A549 (cell line): ENCODE data around the gene HES1. TPM values are rescaled to one million over a fixed set of nuclear protein-coding genes. Genes with fewer than 3 reads are reported as not detected.
A peak's percentile ranks its signal among the peaks of the same experiment; 100 is the strongest.

Experiments used
- ATAC-seq, 2 experiments: fragments of 200-7000 bp in 1 of 2; fragments of >200 bp in 1 of 2; cut with Nextera tagmentation in 1 of 2; cut with Tn5 transposase in 1 of 2; 3 replicates each; pipeline versions ENCODE4 v1.8.0 to v1.9.1; 2018 to 2020; ENCODE audit warnings: mild to moderate bottlenecking in 1 of 2, moderate library complexity in 1 of 2
- CTCF ChIA-PET: fragments of 300-600 bp; sonication (Branson Sonifier 250); formaldehyde crosslinking; extraction: SDS; loops from one replicate; lab custom pipeline; 2021; ENCODE audit warnings: antibody characterized with exemption, inconsistent platforms; lab: Yijun Ruan, JAX
- POLR2A ChIA-PET: fragments of 350-600 bp; formaldehyde crosslinking; extraction: SDS; loops from one replicate; lab custom pipeline; 2021; ENCODE audit warnings: antibody characterized with exemption, inconsistent platforms; lab: Yijun Ruan, JAX
- DNase-seq, 2 experiments: peaks; one replicate each; pipeline versions ENCODE4 v3.0.0 to v3.0.0-alpha.2; 2011 to 2016; ENCODE audit warnings: low read depth in 1 of 2, low spot score in 1 of 2
- FAIRE-seq: peaks from 2 replicates; lab custom pipeline; 2011; peaks lifted over from hg19 to GRCh38; lab: Jason Lieb, UNC
- H3K27ac ChIP-seq, 2 experiments: fragments of >200 bp; sonication (Bioruptor Twin); formaldehyde crosslinking; 3 replicates each; pipeline ENCODE4 v1.5.1; 2016 to 2017
- H3K4me1 ChIP-seq: fragments of >200 bp; sonication (Bioruptor Twin); formaldehyde crosslinking; 3 replicates; pipeline ENCODE4 v1.6.1; 2016
- H3K4me2 ChIP-seq: fragments of >200 bp; sonication (Bioruptor Twin); formaldehyde crosslinking; 3 replicates; pipeline ENCODE4 v1.6.1; 2016
- H3K4me3 ChIP-seq: fragments of >200 bp; sonication (Bioruptor Twin); formaldehyde crosslinking; 3 replicates; pipeline ENCODE4 v1.5.1; 2016
- H3K9me3 ChIP-seq: fragments of >200 bp; sonication (Bioruptor Twin); formaldehyde crosslinking; 3 replicates; pipeline ENCODE4 v1.6.1; 2016
- BHLHE40 ChIP-seq: IDR thresholded peaks from 2 replicates; pipeline ENCODE4 v1.6.1; 2012; ENCODE audit warnings: low read depth, low read length, inconsistent platforms
- CBX2 ChIP-seq: fragments of 200-600 bp; sonication (generic); IDR thresholded peaks from 2 replicates; pipeline ENCODE4 v1.6.1; 2016; ENCODE audit warnings: low read depth, mild to moderate bottlenecking, borderline replicate concordance
- EP300 ChIP-seq, 2 experiments: fragments of >200 bp; sonication (Bioruptor Twin); formaldehyde crosslinking; IDR thresholded peaks; 2 replicates in 1 of 2; 3 replicates in 1 of 2; pipeline ENCODE4 v1.6.1; 2016 to 2017
- FOSL2 ChIP-seq, 2 experiments: fragments of 450-650 bp in 1 of 2; fragments of >200 bp in 1 of 2; sonication (Bioruptor Twin) in 1 of 2; formaldehyde crosslinking; IDR thresholded peaks; 2 replicates each; pipeline versions ENCODE4 v1.5.0 to v1.6.1; 2016 to 2020; ENCODE audit warnings: mild to moderate bottlenecking in 1 of 2, moderate library complexity in 1 of 2
- FOXS1 ChIP-seq: fragments of 250-450 bp; sonication (Bioruptor Pico); IDR thresholded peaks from 2 replicates; pipeline ENCODE4 v1.5.0; 2020; ENCODE audit warnings: mild to moderate bottlenecking, moderate library complexity
- HDAC2 ChIP-seq: fragments of 200-600 bp; sonication (generic); IDR thresholded peaks from 2 replicates; pipeline ENCODE4 v1.6.1; 2016
- HEYL ChIP-seq: fragments of 250-450 bp; sonication (Bioruptor Pico); IDR thresholded peaks from 2 replicates; pipeline ENCODE4 v1.8.0; 2021; ENCODE audit warnings: mild to moderate bottlenecking, moderate library complexity
- HOXB5 ChIP-seq: fragments of 250-450 bp; sonication (Bioruptor Pico); IDR thresholded peaks from 2 replicates; pipeline ENCODE4 v1.5.0; 2020; ENCODE audit warnings: mild to moderate bottlenecking, moderate library complexity
- JUN ChIP-seq, 2 experiments: fragments of >200 bp; sonication (Bioruptor Twin); formaldehyde crosslinking; IDR thresholded peaks; 2 replicates in 1 of 2; 3 replicates in 1 of 2; pipeline ENCODE4 v1.6.1; 2016 to 2017
- KDM5A ChIP-seq: fragments of 200-600 bp; sonication (generic); IDR thresholded peaks from 2 replicates; pipeline ENCODE4 v1.6.1; 2016; ENCODE audit warnings: antibody characterized with exemption, mild to moderate bottlenecking
- MAFK ChIP-seq: fragments of 450-650 bp; IDR thresholded peaks from 2 replicates; pipeline ENCODE4 v1.6.1; 2014; ENCODE audit not compliant: partially characterized antibody
- MYC ChIP-seq: IDR thresholded peaks from 2 replicates; pipeline ENCODE4 v1.6.1; 2012; ENCODE audit warnings: mild to moderate bottlenecking, inconsistent platforms, low read length, improper control_type of control experiment, borderline replicate concordance
- NR3C1 ChIP-seq: fragments of >200 bp; sonication (Bioruptor Twin); formaldehyde crosslinking; IDR thresholded peaks from 3 replicates; pipeline ENCODE4 v1.6.1; 2017
- PBX3 ChIP-seq: IDR thresholded peaks from 2 replicates; pipeline ENCODE4 v1.6.1; 2012
- POLR2A ChIP-seq: IDR thresholded peaks from 2 replicates; pipeline ENCODE4 v1.6.1; 2012; ENCODE audit warnings: mild to moderate bottlenecking, low read length
- POLR2AphosphoS2 ChIP-seq: conservative IDR thresholded peaks from 2 replicates; pipeline ENCODE4 v1.6.1; 2012; ENCODE audit warnings: low read length, improper control_type of control experiment, inconsistent platforms
- RAD21 ChIP-seq, 2 experiments: fragments of >200 bp in 1 of 2; sonication (Bioruptor Twin) in 1 of 2; formaldehyde crosslinking in 1 of 2; IDR thresholded peaks in 1 of 2; conservative IDR thresholded peaks in 1 of 2; 2 replicates in 1 of 2; 3 replicates in 1 of 2; pipeline ENCODE4 v1.6.1; 2012 to 2018; ENCODE audit warnings: inconsistent platforms in 1 of 2
- SREBF2 ChIP-seq: fragments of 450-650 bp; IDR thresholded peaks from 2 replicates; pipeline ENCODE4 v1.6.1; 2014; ENCODE audit warnings: mild to moderate bottlenecking, moderate library complexity
- TP53 ChIP-seq: fragments of 250-450 bp; sonication (Bioruptor Pico); IDR thresholded peaks from 2 replicates; pipeline ENCODE4 v1.5.0; 2021; ENCODE audit warnings: mild to moderate bottlenecking, moderate library complexity
- ZNF302 ChIP-seq: fragments of 250-450 bp; sonication (Bioruptor Pico); IDR thresholded peaks from 2 replicates; pipeline ENCODE4 v1.9.0; 2021; ENCODE audit warnings: inconsistent platforms, mild to moderate bottlenecking, moderate library complexity
- ZSCAN20 ChIP-seq: fragments of 250-450 bp; sonication (Bioruptor Pico); IDR thresholded peaks from 2 replicates; pipeline ENCODE4 v1.8.0; 2022; ENCODE audit warnings: mild to moderate bottlenecking, moderate library complexity
- WGBS: methylation state at CpG from one replicate; pipeline ENCODE4 v1.1.6; 2017; ENCODE audit errors: missing lambda C conversion rate; 5-methylcytosine and 5-hydroxymethylcytosine counted together
- polyA plus RNA-seq, 4 experiments: library from polyadenylated mRNA; depleted of rRNA in 3 of 4; stranded (reverse); fragments of >200 nt; fragmentation: RNase III in 1 of 4; extraction: RNeasy Plus Mini Kit Qiagen cat#74134 plus additional on column Dnase treatment in 1 of 4; gene quantifications; 2 replicates in 3 of 4; 3 replicates in 1 of 4; pipeline ENCODE4 v1.2.3, GENCODE V29; 2011 to 2017
- TF ChIP-seq, protein P1 (sequence below): fragments of 150-350 bp; IDR thresholded peaks from 2 replicates; pipeline ENCODE4 v1.6.1; 2014; ENCODE audit warnings: low read depth, mild to moderate bottlenecking, low read length

HES1 gene
- polyA plus RNA-seq, 2 of the 4 experiments (the other 2 are of a cell fraction), result 8.3 to 66.6 TPM

GRCh38 chr3:194160158-194160557 is 24.2 kb downstream of the HES1 start:
- ChIA-PET POLR2A (no interaction called here), CTCF (no interaction called here)
- Histone ChIP-seq H3K4me2 (no peak overlapping the region), H3K4me3 (no peak overlapping the region), H3K4me1 (peaks cover 8% of the 10 kb centered on the region; the same call in 1 of the 3 replicates), H3K9me3 (no peaks in the 10 kb centered on the region), H3K27ac (no peak overlapping the region)
- no peak for FAIRE-seq
- ATAC-seq, result no peak
- no peak for TF ChIP-seq HOXB5 (CRISPR knock-in tag)
- TF ChIP-seq, protein P1, sequence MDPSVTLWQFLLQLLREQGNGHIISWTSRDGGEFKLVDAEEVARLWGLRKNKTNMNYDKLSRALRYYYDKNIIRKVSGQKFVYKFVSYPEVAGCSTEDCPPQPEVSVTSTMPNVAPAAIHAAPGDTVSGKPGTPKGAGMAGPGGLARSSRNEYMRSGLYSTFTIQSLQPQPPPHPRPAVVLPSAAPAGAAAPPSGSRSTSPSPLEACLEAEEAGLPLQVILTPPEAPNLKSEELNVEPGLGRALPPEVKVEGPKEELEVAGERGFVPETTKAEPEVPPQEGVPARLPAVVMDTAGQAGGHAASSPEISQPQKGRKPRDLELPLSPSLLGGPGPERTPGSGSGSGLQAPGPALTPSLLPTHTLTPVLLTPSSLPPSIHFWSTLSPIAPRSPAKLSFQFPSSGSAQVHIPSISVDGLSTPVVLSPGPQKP, result no peak
- no peak for TF ChIP-seq NR3C1
- TF ChIP-seq PBX3, result no peak
- no peak for TF ChIP-seq RAD21 (conservative IDR thresholded peaks at IDR 0.05 in 1 of 2, IDR thresholded peaks at IDR 0.05 in 1 of 2)
- no peak for TF ChIP-seq POLR2AphosphoS2
- TF ChIP-seq HEYL (CRISPR knock-in tag), result no peak
- no peak for TF ChIP-seq BHLHE40
- no peak for TF ChIP-seq TP53 (CRISPR knock-in tag)
- no peak for DNase-seq
- WGBS, result 100% methylated on average over 3 of the region's 4 CpGs

- no peak overlapping the region for H3K4me2 ChIP-seq
- no peak for FAIRE-seq
- no peak; a peak in 1 of 6 replicates for ATAC-seq
- CTCF ChIA-PET, result interaction anchor here (0.9 to 1.3 kb wide), 2 partner anchors 155 to 373 kb away, joined by 3 read pairs; no protein-coding TSS in a partner anchor
- TF ChIP-seq MYC, result no peak
- no peak for TF ChIP-seq NR3C1
- TF ChIP-seq POLR2A, result no peak
- no peak for TF ChIP-seq KDM5A
- no peak for TF ChIP-seq HDAC2
- no peak for TF ChIP-seq EP300 (IDR thresholded peaks at IDR 0.05)
- TF ChIP-seq ZSCAN20 (CRISPR knock-in tag), result no peak
- no peak for TF ChIP-seq CBX2
- TF ChIP-seq FOSL2 (IDR thresholded peaks at IDR 0.05), result no peak
- TF ChIP-seq FOSL2 (CRISPR knock-in tag; IDR thresholded peaks at IDR 0.05), result no peak
- TF ChIP-seq, all 56 proteins: peak for 0
- peak in 1 of 2 experiments; percentile 28 for DNase-seq
- Histone ChIP-seq H3K9me3 (no peaks in the 10 kb centered on the region), H3K4me1 (peaks cover 8% of the 10 kb centered on the region; the same call in 1 of the 3 replicates), H3K4me3 (no peak overlapping the region), H3K27ac (peak overlapping the region in 1 of 2 experiments; percentile 38; a peak in 1 of 6 replicates)
- POLR2A ChIA-PET, result no interaction called here
- WGBS, result 64% methylated on average over 15 of the region's 15 CpGs
These were observed 25.4 kb downstream of the HES1 start for GRCh38 chr3:194161131-194162045.

DNA sequence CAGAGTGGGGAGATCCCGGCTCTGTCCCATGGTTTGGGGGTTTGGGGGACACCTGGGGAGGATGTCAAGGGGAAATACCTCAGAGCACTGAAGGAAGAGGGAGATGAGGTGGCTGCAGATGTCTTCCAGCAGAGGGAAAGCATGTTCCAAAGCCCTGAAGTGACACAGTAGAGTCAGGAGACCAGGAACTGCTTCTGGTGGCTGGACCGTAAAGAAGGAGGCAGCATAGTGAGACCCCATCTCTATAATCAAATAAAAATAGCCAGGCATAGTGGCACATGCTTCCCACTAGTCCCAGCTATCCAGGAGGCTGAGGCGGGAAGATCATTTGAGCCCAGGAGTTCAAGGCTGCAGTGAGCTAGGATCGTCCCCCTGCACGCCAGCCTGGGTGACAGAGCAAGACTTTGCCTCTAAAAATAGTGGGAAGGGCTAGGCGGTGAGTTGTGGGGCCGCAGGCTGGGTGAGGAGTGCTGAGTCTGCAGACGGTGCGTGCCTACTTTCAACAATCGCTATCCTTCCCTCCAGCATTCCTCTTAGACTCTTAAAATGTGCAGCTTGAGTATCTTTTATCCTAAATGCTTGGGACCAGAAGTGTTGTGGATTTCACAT is 26.2 kb downstream of the HES1 start:
- Histone ChIP-seq H3K27ac (no peak overlapping the region), H3K4me2 (no peak overlapping the region), H3K4me3 (no peak overlapping the region), H3K9me3 (no peaks in the 10 kb centered on the region), H3K4me1 (peaks cover 8% of the 10 kb centered on the region; the same call in 1 of the 3 replicates)
- DNase-seq (no peak), ATAC-seq (no peak), FAIRE-seq (no peak)
- 75% methylated on average over 9 of the region's 10 CpGs for WGBS
- POLR2A ChIA-PET, result no interaction called here
- CTCF ChIA-PET, result interaction anchor here (1.3 kb wide), 2 partner anchors 152 to 374 kb away, joined by 3 read pairs; no protein-coding TSS in a partner anchor
- TF ChIP-seq SREBF2, result no peak
- TF ChIP-seq JUN (IDR thresholded peaks at IDR 0.05), result no peak
- no peak for TF ChIP-seq FOSL2 (IDR thresholded peaks at IDR 0.05)
- no peak for TF ChIP-seq FOSL2 (CRISPR knock-in tag; IDR thresholded peaks at IDR 0.05)
- TF ChIP-seq FOXS1 (CRISPR knock-in tag), result no peak
- TF ChIP-seq MAFK, result no peak
- no peak for TF ChIP-seq ZNF302 (CRISPR knock-in tag)
